HEK293T (cell line): ENCODE results near the gene OR51G1.

Experiments
- CTCF ChIA-PET: fragments of 350-600 bp; formaldehyde crosslinking; extraction: SDS; loops from one replicate; lab custom pipeline; 2021; ENCODE audit warnings: antibody characterized with exemption, inconsistent platforms; lab: Yijun Ruan, JAX
- POLR2A ChIA-PET: fragments of 350-600 bp; formaldehyde crosslinking; extraction: SDS; loops from one replicate; lab custom pipeline; 2020; ENCODE audit warnings: antibody characterized with exemption, inconsistent platforms; lab: Yijun Ruan, JAX
- DNase-seq: peaks from one replicate; pipeline ENCODE4 v3.0.0; 2012; ENCODE audit warnings: mixed read lengths; ENCODE audit errors: extremely low spot score
- ARNT ChIP-seq: fragments of 450-650 bp; IDR thresholded peaks from 2 replicates; pipeline ENCODE4 v1.6.1; 2017; ENCODE audit warnings: mild to moderate bottlenecking
- BHLHE40 ChIP-seq: fragments of 450-650 bp; IDR thresholded peaks from 2 replicates; pipeline ENCODE4 v1.6.1; 2016; ENCODE audit warnings: mild to moderate bottlenecking, moderate library complexity, borderline replicate concordance
- CTBP1 ChIP-seq: fragments of 450-650 bp; IDR thresholded peaks from 2 replicates; pipeline ENCODE4 v1.6.1; 2016; ENCODE audit warnings: borderline replicate concordance
- ELF4 ChIP-seq: fragments of 450-650 bp; IDR thresholded peaks from 2 replicates; pipeline ENCODE4 v1.6.1; 2017; ENCODE audit warnings: antibody characterized with exemption
- FOXA1 ChIP-seq: fragments of 450-650 bp; IDR thresholded peaks from 2 replicates; pipeline ENCODE4 v1.6.1; 2016; ENCODE audit warnings: mild to moderate bottlenecking
- FOXK2 ChIP-seq: fragments of 450-650 bp; IDR thresholded peaks from 2 replicates; pipeline ENCODE4 v1.6.1; 2016; ENCODE audit warnings: mild to moderate bottlenecking
- FOXM1 ChIP-seq: fragments of 450-650 bp; IDR thresholded peaks from 2 replicates; pipeline ENCODE4 v1.6.1; 2017; ENCODE audit warnings: mild to moderate bottlenecking, borderline replicate concordance
- HDGF ChIP-seq: fragments of 450-650 bp; IDR thresholded peaks from 2 replicates; pipeline ENCODE4 v1.6.1; 2017; ENCODE audit warnings: antibody characterized with exemption, borderline replicate concordance
- L3MBTL2 ChIP-seq: fragments of 450-650 bp; conservative IDR thresholded peaks from 2 replicates; pipeline ENCODE4 v1.6.1; 2016; ENCODE audit warnings: mild to moderate bottlenecking
- LEF1 ChIP-seq: fragments of 450-650 bp; IDR thresholded peaks from 2 replicates; pipeline ENCODE4 v1.6.1; 2017; ENCODE audit warnings: mild to moderate bottlenecking, borderline replicate concordance
- NFRKB ChIP-seq: fragments of 450-650 bp; IDR thresholded peaks from 2 replicates; pipeline ENCODE4 v1.6.1; 2016; ENCODE audit warnings: mild to moderate bottlenecking, moderate library complexity
- PKNOX1 ChIP-seq: fragments of 450-650 bp; IDR thresholded peaks from 2 replicates; pipeline ENCODE4 v1.6.1; 2016
- SP1 ChIP-seq: fragments of 450-650 bp; IDR thresholded peaks from 2 replicates; pipeline ENCODE4 v1.6.1; 2017
- SUZ12 ChIP-seq: fragments of 450-650 bp; IDR thresholded peaks from 2 replicates; pipeline ENCODE4 v1.6.1; 2016; ENCODE audit warnings: mild to moderate bottlenecking
- TARDBP ChIP-seq: fragments of 450-650 bp; IDR thresholded peaks from 2 replicates; pipeline ENCODE4 v1.6.1; 2016
- ZNF384 ChIP-seq: fragments of 450-650 bp; IDR thresholded peaks from 2 replicates; pipeline ENCODE4 v1.6.1; 2016

OR51G1 gene

GRCh38 chr11:4932751-4933150 is 8.6 kb upstream of the OR51G1 start:
- ChIA-PET POLR2A (no interaction called here), CTCF (no interaction called here)
- no peak for TF ChIP-seq L3MBTL2
- TF ChIP-seq HDGF, result no peak
- no peak for TF ChIP-seq FOXK2
- TF ChIP-seq FOXA1, result no peak
- no peak for TF ChIP-seq LEF1
- TF ChIP-seq TARDBP, result no peak
- TF ChIP-seq FOXM1, result no peak
- no peak for TF ChIP-seq BHLHE40
- no peak for TF ChIP-seq SP1
- DNase-seq, result no peak

DNA sequence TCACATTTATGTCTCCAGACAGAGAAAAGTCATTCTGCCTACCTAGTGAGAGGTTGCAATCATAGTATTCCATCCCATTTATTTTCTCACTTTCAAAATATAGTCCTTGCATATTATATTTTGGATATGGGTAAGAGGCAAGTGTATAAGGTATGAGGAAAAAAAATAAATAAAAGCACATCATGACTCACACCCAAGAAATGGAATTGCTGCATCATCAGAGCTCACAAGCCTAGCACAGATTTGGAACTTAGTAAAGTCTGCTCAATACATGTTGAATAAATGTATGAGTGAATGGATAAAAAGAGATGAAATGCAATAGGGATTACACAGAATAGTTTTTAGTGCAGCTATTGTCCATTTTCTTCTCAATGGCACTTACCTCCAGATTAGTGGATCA is 2.5 kb upstream of the OR51G1 start:
- no peak for DNase-seq
- ChIA-PET POLR2A (no interaction called here), CTCF (no interaction called here)

DNA sequence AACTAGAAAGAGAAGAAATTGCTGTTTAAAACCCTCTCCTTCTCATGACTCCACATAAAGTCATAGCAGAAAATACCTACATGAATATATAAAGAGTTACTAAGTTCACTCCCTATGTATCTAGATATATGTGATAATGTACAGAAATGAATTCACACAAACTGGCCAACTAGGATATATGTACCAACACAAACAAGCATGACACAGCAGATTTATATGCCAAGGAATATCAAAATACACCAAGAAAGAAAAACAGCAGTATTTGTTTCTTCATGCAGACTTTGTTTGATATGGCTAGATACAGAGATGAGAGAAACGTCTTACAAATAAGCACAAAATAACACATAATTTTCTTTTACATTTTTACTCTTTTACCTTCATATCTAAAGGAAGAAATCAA is 1.8 kb downstream of the OR51G1 start:
- no peak for DNase-seq
- ChIA-PET CTCF (no interaction called here), POLR2A (no interaction called here)
- TF ChIP-seq SUZ12, result no peak
- TF ChIP-seq NFRKB, result no peak
- TF ChIP-seq SP1, result no peak
- TF ChIP-seq ELF4, result no peak
- no peak for TF ChIP-seq BHLHE40
- no peak for TF ChIP-seq FOXA1
- TF ChIP-seq TARDBP, result no peak
- no peak for TF ChIP-seq PKNOX1
- TF ChIP-seq ZNF384, result no peak
- TF ChIP-seq FOXK2, result no peak
- TF ChIP-seq ARNT, result no peak
- TF ChIP-seq HDGF, result no peak
- no peak for TF ChIP-seq FOXM1
- no peak for TF ChIP-seq LEF1

More for the DNA sequence above, 2.5 kb upstream of the OR51G1 start:
- no peak for TF ChIP-seq TARDBP
- no peak for TF ChIP-seq ELF4
- TF ChIP-seq HDGF, result no peak
- TF ChIP-seq FOXM1, result no peak
- no peak for TF ChIP-seq SUZ12
- TF ChIP-seq LEF1, result no peak
- no peak for TF ChIP-seq NFRKB
- TF ChIP-seq L3MBTL2, result no peak
- TF ChIP-seq CTBP1, result no peak
- no peak for TF ChIP-seq PKNOX1
- TF ChIP-seq ZNF384, result no peak
- no peak for TF ChIP-seq FOXK2

DNA sequence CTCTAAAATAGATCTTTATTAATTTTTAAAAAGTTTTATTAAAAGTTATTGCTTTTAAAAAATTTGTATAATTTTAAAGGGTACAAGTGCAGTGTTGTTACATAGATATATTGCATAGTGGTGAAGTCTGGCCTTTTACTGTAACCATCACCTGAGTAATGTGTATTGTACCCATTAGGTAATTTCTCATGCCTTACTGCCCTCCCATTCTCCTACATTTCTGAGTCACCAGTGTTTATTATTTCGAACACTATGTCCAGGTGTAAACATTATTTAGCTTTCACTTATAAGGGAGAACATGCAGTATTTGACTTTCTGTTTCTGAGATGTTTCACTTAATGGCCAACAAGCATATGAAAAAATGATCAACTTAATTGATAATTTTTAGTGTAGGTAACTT is 2.3 kb downstream of the OR51G1 start:
- DNase-seq, result no peak
- ChIA-PET CTCF (no interaction called here), POLR2A (no interaction called here)
- TF ChIP-seq ELF4 (no peak), SP1 (no peak), NFRKB (no peak), CTBP1 (no peak), ZNF384 (no peak), FOXM1 (no peak), ARNT (no peak), TARDBP (no peak), BHLHE40 (no peak), FOXA1 (no peak), SUZ12 (no peak), HDGF (no peak), FOXK2 (no peak), L3MBTL2 (no peak), LEF1 (no peak), PKNOX1 (no peak)

DNA sequence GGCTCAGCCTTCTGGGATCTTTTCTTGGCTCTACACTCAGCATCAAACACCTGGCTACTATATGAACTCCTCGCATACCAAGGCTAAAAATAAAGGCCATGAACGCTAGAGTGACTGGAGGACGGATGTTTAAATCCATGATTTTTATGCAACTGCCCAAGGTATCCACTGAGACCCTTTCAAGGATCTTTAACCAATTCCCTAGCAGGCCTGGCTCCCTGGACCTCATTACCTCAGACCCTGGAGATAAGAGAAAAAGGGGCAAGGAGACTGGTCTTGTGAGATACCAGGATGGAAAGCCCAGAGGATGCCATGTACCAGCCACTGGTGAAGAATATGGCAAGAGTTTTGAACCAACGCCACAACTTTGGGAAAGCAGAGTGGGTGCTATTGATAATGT is 4.9 kb downstream of the OR51G1 start, which contains the start of gene OR51G2:
Gene OR51G2 (minus strand): TSS at position 101 of the 400 bp plus-strand sequence. CDS start 3,687 bp downstream, outside the sequence.
- ChIA-PET POLR2A (no interaction called here), CTCF (interaction anchor here (0.7 kb wide), 1 partner anchor 69 kb away, joined by 4 read pairs; no protein-coding TSS in a partner anchor)
- TF ChIP-seq FOXA1, result no peak
- no peak for TF ChIP-seq ELF4
- TF ChIP-seq BHLHE40, result no peak
- no peak for TF ChIP-seq L3MBTL2
- TF ChIP-seq HDGF, result no peak
- TF ChIP-seq FOXK2, result no peak
- no peak for TF ChIP-seq NFRKB
- DNase-seq, result no peak

GRCh38 chr11:4916581-4916980 is 7.6 kb downstream of the OR51G1 start:
- ChIA-PET POLR2A (no interaction called here), CTCF (no interaction called here)
- no peak for DNase-seq
- TF ChIP-seq FOXK2 (no peak), BHLHE40 (no peak), PKNOX1 (no peak), HDGF (no peak), L3MBTL2 (no peak), ELF4 (no peak), SUZ12 (no peak), NFRKB (no peak), TARDBP (no peak), FOXM1 (no peak), CTBP1 (no peak), LEF1 (no peak), ZNF384 (no peak), FOXA1 (no peak), SP1 (no peak), ARNT (no peak)
